ENCODE data around the gene ATP4B.

Gene ATP4B

GRCh38 chr13:113657851-113658741, at the start of gene ATP4B:
ATP4B (minus strand) TSS chr13:113658198; CDS start chr13:113658144, 54 bp downstream.
- H3K4me3 ChIP-seq (ENCODE audit: low read depth, low read length), result no peak within 1 kb of the TSS

GRCh38 chr13:113672002-113672651, 14.1 kb upstream of the ATP4B start:
- no peak overlapping the region for H3K4me3 ChIP-seq (ENCODE audit: low read depth, low read length)
- H3K4me1 ChIP-seq, result no peaks in the 10 kb centered on the region
- H3K79me2 ChIP-seq, result no peaks in the 10 kb centered on the region
- H3K36me3 ChIP-seq (ENCODE audit: control insufficient read depth, insufficient read depth, low read length), result no peaks in the 10 kb centered on the region
- H3K27ac ChIP-seq, result no peak overlapping the region
- no peak overlapping the region for H3K9ac ChIP-seq
- no peak overlapping the region for H2AFZ ChIP-seq
- H3K4me2 ChIP-seq (ENCODE audit: low read length), result no peak overlapping the region
- TF ChIP-seq CTCF (IDR thresholded peaks at IDR 0.05), result no peak
- no peaks in the 10 kb centered on the region for H3K9me3 ChIP-seq (ENCODE audit: control insufficient read depth, low read length)
- H3K27me3 ChIP-seq (ENCODE audit: control insufficient read depth, insufficient read depth, low read length), result no peaks in the 10 kb centered on the region

More at GRCh38 chr13:113657851-113658741, at the start of gene ATP4B:
- Histone ChIP-seq H3K4me1 (peaks cover 9% of the 10 kb centered on the region), H3K79me2 (no peaks in the 10 kb centered on the region), H3K27me3 (ENCODE audit: control insufficient read depth, insufficient read depth, low read length) (no peaks in the 10 kb centered on the region), H2AFZ (no peak within 1 kb of the TSS), H3K36me3 (ENCODE audit: control insufficient read depth, insufficient read depth, low read length) (no peaks in the 10 kb centered on the region), H3K9ac (no peak within 1 kb of the TSS), H3K4me2 (ENCODE audit: low read length) (no peak within 1 kb of the TSS), H3K27ac (no peak within 1 kb of the TSS), H3K9me3 (ENCODE audit: control insufficient read depth, low read length) (no peaks in the 10 kb centered on the region)
- no peak for TF ChIP-seq CTCF (IDR thresholded peaks at IDR 0.05)

- H3K9ac ChIP-seq, result no peak overlapping the region
- TF ChIP-seq CTCF (IDR thresholded peaks at IDR 0.05), result no peak
- no peaks in the 10 kb centered on the region for H3K9me3 ChIP-seq (ENCODE audit: control insufficient read depth, low read length)
- H3K4me2 ChIP-seq (ENCODE audit: low read length), result no peak overlapping the region
- no peak overlapping the region for H2AFZ ChIP-seq
- H3K4me3 ChIP-seq (ENCODE audit: low read depth, low read length), result no peak overlapping the region
- no peak overlapping the region for H3K27ac ChIP-seq
- no peaks in the 10 kb centered on the region for H3K4me1 ChIP-seq
- no peaks in the 10 kb centered on the region for H3K27me3 ChIP-seq (ENCODE audit: control insufficient read depth, insufficient read depth, low read length)
- no peaks in the 10 kb centered on the region for H3K79me2 ChIP-seq
- H3K36me3 ChIP-seq (ENCODE audit: control insufficient read depth, insufficient read depth, low read length), result no peaks in the 10 kb centered on the region
These were observed 13.3 kb upstream of the ATP4B start for GRCh38 chr13:113671066-113672001.

GRCh38 chr13:113670541-113670940, 12.5 kb upstream of the ATP4B start:
- H2AFZ ChIP-seq, result no peak overlapping the region
- H3K9me3 ChIP-seq (ENCODE audit: control insufficient read depth, low read length), result no peaks in the 10 kb centered on the region
- no peaks in the 10 kb centered on the region for H3K36me3 ChIP-seq (ENCODE audit: control insufficient read depth, insufficient read depth, low read length)
- TF ChIP-seq CTCF (IDR thresholded peaks at IDR 0.05), result no peak
- no peaks in the 10 kb centered on the region for H3K79me2 ChIP-seq
- H3K27me3 ChIP-seq (ENCODE audit: control insufficient read depth, insufficient read depth, low read length), result no peaks in the 10 kb centered on the region
- H3K4me2 ChIP-seq (ENCODE audit: low read length), result no peak overlapping the region
- H3K4me1 ChIP-seq, result no peaks in the 10 kb centered on the region
- H3K4me3 ChIP-seq (ENCODE audit: low read depth, low read length), result no peak overlapping the region
- no peak overlapping the region for H3K27ac ChIP-seq
- no peak overlapping the region for H3K9ac ChIP-seq

Measured in parathyroid adenoma (tissue), 2 donors.